ENCODE measurements around the gene CCDC201.
"Not testable (repeated sequence)": the region's sequence is repeated elsewhere in the genome, so short reads cannot be mapped to it uniquely, and the experiment has no call there.

DNA sequence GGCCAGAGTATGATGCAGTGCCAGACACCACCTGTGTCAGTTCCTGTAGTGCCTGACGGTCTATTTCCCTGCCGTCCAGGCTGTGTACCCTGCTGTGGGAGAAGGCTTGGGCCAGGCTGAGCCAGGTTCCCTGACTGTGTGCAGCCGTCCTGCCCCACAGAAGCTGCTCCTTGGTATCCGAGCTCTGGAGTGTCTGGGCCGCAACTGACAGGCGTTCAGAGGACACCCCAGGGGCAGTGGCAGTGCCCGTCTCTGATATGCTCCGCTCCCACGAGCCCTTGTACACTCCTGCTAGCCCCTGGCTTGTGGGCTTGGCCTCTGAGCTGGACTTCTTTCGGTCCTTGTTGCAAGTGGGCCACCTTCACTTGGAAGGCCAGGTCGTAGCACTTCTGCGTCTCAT, 55.0 kb downstream of the CCDC201 start:
- TF ChIP-seq EP300 (IDR thresholded peaks at IDR 0.05) = not testable (repeated sequence)
- TF ChIP-seq, protein P1, sequence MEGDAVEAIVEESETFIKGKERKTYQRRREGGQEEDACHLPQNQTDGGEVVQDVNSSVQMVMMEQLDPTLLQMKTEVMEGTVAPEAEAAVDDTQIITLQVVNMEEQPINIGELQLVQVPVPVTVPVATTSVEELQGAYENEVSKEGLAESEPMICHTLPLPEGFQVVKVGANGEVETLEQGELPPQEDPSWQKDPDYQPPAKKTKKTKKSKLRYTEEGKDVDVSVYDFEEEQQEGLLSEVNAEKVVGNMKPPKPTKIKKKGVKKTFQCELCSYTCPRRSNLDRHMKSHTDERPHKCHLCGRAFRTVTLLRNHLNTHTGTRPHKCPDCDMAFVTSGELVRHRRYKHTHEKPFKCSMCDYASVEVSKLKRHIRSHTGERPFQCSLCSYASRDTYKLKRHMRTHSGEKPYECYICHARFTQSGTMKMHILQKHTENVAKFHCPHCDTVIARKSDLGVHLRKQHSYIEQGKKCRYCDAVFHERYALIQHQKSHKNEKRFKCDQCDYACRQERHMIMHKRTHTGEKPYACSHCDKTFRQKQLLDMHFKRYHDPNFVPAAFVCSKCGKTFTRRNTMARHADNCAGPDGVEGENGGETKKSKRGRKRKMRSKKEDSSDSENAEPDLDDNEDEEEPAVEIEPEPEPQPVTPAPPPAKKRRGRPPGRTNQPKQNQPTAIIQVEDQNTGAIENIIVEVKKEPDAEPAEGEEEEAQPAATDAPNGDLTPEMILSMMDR (IDR thresholded peaks at IDR 0.05) = not testable (repeated sequence)

Measured in tibial nerve (tissue), 4 donors.